ENCODE results near the gene DHRS7.

The DHRS7 gene

GRCh38 chr14:60164712-60165546 lies at the start of gene DHRS7:
DHRS7 (minus strand) TSS chr14:60165398; CDS start chr14:60165309, 89 bp downstream.
- peak; percentile 45 for DNase-seq (ENCODE audit: low spot score)

GRCh38 chr14:60214415-60215126 lies 49.4 kb upstream of the DHRS7 start:
- DNase-seq (ENCODE audit: low spot score) = no peak

GRCh38 chr14:60214003-60214402 lies 48.8 kb upstream of the DHRS7 start:
- DNase-seq (ENCODE audit: low spot score) = no peak

- no peak for DNase-seq (ENCODE audit: low spot score)
Observed at GRCh38 chr14:60212503-60213371, 47.5 kb upstream of the DHRS7 start.

GRCh38 chr14:60211153-60211552 lies 46.0 kb upstream of the DHRS7 start:
- no peak for DNase-seq (ENCODE audit: low spot score)

GRCh38 chr14:60210703-60211102 lies 45.5 kb upstream of the DHRS7 start:
- no peak for DNase-seq (ENCODE audit: low spot score)

GRCh38 chr14:60206837-60207533 lies 41.8 kb upstream of the DHRS7 start:
- DNase-seq (ENCODE audit: low spot score) = no peak

GRCh38 chr14:60206249-60206670 lies 41.1 kb upstream of the DHRS7 start:
- no peak for DNase-seq (ENCODE audit: low spot score)

- no peak for DNase-seq (ENCODE audit: low spot score)
Observed at GRCh38 chr14:60204843-60205774, 39.9 kb upstream of the DHRS7 start.

GRCh38 chr14:60204104-60204842 lies 39.1 kb upstream of the DHRS7 start:
- no peak for DNase-seq (ENCODE audit: low spot score)

- no peak for DNase-seq (ENCODE audit: low spot score)
Observed at GRCh38 chr14:60199321-60199720, 34.1 kb upstream of the DHRS7 start.

- no peak for DNase-seq (ENCODE audit: low spot score)
Observed at GRCh38 chr14:60197629-60198303, 32.6 kb upstream of the DHRS7 start.

GRCh38 chr14:60196291-60196690 lies 31.1 kb upstream of the DHRS7 start:
- no peak for DNase-seq (ENCODE audit: low spot score)

- DNase-seq (ENCODE audit: low spot score) = no peak
Observed at GRCh38 chr14:60195179-60195810, 30.1 kb upstream of the DHRS7 start.

GRCh38 chr14:60189923-60190840 lies 25.0 kb upstream of the DHRS7 start:
- DNase-seq (ENCODE audit: low spot score) = no peak

- DNase-seq (ENCODE audit: low spot score) = peak; percentile 67
Observed at GRCh38 chr14:60188696-60189095, 23.5 kb upstream of the DHRS7 start.

- peak; percentile 18 for DNase-seq (ENCODE audit: low spot score)
Observed at GRCh38 chr14:60188115-60188514, 22.9 kb upstream of the DHRS7 start.

Measured in COLO829 (cell line).